ENCODE measurements around the gene DRC7.

DRC7 gene

DNA sequence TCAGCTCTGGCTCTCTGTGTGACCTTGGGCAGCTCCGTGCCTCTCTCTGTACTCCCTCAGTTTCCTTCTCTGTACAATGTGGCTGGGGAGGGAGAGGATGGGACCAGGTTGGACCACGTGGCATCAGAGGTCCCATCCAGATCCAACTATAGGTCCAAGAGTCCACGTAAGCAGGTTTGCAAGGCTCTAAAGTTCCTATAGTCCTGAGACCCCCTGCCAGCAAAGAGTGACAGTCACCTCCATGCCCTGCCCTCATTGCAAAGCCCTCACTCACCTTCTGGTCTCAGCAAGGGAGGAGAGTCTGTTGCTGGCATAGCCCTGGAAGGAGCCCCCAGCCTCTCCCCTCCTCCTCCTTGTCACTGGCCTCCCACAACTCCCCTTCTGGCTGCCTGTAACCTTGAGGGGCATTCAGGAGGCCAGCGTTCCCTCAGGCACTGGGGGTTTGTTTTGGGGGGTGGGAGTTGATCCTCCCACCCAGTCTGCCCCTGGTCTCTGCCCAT is 6.1 kb upstream of the DRC7 start:
- DNase-seq = no peak
- in situ Hi-C loops (cut with HindIII; ENCODE audit: low pct_ligation_motif_present, low pct_unique_long_range_greater_than_20kb, low sequenced_read_pairs) = no loop called here

DNA sequence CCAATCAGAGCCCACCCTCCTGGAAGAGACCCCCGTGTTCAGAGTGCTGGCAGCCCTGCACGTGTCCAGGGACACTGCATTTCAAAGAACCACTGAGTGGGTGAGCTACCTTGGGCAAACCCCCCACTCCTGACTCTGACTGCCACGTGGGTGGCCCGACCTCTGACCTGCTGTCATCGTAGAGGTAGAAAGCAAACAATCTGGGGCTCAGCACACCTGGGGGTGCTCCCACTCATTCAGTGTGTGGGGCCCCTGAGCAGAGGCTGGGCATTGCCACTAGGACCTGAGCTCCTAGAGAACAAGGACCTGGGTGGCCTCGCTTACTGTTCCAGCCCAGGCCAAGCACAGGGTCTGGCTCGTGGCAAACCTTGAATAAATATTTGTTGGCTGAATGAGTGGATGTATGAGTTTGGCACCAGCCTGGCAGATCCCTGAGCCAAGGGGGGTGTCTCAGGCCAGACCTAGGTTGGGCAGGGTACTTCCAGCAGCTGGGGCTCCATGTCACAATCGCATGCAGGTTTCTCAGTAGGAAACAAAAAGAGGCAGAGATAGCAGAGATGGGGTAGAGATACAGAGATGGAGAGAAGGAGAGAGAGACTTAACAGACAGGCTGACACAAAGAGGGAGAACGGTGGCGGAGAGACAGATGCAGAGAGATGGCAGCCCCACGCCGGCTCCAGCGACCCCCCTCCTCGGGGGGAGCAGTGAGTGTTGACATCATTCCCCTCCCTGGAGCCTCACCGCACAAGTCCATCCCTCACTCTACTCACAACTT is 5.4 kb upstream of the DRC7 start:
- no peak for DNase-seq
- in situ Hi-C loops (cut with HindIII; ENCODE audit: low pct_ligation_motif_present, low pct_unique_long_range_greater_than_20kb, low sequenced_read_pairs) = no loop called here

GRCh38 chr16:57689762-57690558 is 4.6 kb upstream of the DRC7 start:
- no peak for DNase-seq
- in situ Hi-C loops (cut with HindIII; ENCODE audit: low pct_ligation_motif_present, low pct_unique_long_range_greater_than_20kb, low sequenced_read_pairs) = no loop called here

- in situ Hi-C loops (cut with HindIII; ENCODE audit: low pct_ligation_motif_present, low pct_unique_long_range_greater_than_20kb, low sequenced_read_pairs) = no loop called here
- DNase-seq = no peak
Observed at GRCh38 chr16:57690782-57691471, 3.7 kb upstream of the DRC7 start.

GRCh38 chr16:57692636-57693035 is 2.0 kb upstream of the DRC7 start:
- in situ Hi-C loops (cut with HindIII; ENCODE audit: low pct_ligation_motif_present, low pct_unique_long_range_greater_than_20kb, low sequenced_read_pairs) = no loop called here

GRCh38 chr16:57693550-57693949 is 1.1 kb upstream of the DRC7 start:
- in situ Hi-C loops (cut with HindIII; ENCODE audit: low pct_ligation_motif_present, low pct_unique_long_range_greater_than_20kb, low sequenced_read_pairs) = no loop called here
- DNase-seq = no peak

More at GRCh38 chr16:57692636-57693035, 2.0 kb upstream of the DRC7 start:
- DNase-seq = no peak

DNA sequence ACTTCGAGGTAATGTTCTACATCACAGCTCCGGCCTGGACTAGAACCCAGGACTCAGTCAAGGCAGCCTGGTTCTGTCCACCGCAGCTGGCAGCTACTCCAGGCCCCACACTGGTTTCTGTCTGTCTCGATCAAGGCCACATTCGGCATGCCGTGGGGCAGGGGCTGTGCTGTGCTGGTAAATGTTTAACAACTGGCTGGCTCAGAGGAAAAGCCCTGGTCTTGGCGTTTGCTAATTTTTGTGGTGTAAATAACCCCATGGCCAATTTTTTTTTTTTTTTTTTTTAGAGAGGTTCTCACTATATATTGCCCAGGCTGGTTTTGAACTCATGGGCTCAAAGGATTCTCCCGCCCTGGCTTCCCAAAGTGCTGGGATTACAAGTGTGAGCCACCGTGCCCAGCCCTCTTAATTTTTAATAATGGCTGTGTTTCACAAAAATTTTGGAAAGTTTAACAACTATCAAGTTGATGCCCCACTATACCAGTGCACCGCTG is 328 bp upstream of the DRC7 start:
- in situ Hi-C loops (cut with HindIII; ENCODE audit: low pct_ligation_motif_present, low pct_unique_long_range_greater_than_20kb, low sequenced_read_pairs) = no loop called here
- no peak for DNase-seq

DNA sequence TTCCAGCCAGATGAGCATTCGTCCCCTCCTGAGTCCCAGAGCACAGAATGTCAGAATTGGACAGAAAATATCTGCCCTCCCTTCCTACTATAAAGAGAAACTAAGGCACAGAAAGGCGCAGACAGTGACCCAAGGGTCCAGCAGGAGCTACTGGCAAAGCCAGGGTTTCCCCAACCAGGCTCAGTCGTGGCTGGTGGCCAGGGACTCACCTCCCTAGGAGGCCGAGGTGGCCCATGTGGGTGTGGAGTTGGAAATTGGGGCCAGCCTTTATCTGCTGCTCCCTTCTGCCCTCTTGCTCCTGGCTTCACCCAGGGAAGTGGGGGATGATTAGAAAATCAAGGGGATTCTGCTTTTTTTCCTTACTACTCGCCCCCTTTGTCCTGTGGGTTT is 1.1 kb downstream of the DRC7 start:
- DNase-seq = no peak
- in situ Hi-C loops (cut with HindIII; ENCODE audit: low pct_ligation_motif_present, low pct_unique_long_range_greater_than_20kb, low sequenced_read_pairs) = no loop called here

GRCh38 chr16:57696240-57696639 is 1.6 kb downstream of the DRC7 start:
- DNase-seq = no peak
- in situ Hi-C loops (cut with HindIII; ENCODE audit: low pct_ligation_motif_present, low pct_unique_long_range_greater_than_20kb, low sequenced_read_pairs) = no loop called here

GRCh38 chr16:57697896-57698537 is 3.4 kb downstream of the DRC7 start:
- no peak for DNase-seq
- in situ Hi-C loops (cut with HindIII; ENCODE audit: low pct_ligation_motif_present, low pct_unique_long_range_greater_than_20kb, low sequenced_read_pairs) = no loop called here

DNA sequence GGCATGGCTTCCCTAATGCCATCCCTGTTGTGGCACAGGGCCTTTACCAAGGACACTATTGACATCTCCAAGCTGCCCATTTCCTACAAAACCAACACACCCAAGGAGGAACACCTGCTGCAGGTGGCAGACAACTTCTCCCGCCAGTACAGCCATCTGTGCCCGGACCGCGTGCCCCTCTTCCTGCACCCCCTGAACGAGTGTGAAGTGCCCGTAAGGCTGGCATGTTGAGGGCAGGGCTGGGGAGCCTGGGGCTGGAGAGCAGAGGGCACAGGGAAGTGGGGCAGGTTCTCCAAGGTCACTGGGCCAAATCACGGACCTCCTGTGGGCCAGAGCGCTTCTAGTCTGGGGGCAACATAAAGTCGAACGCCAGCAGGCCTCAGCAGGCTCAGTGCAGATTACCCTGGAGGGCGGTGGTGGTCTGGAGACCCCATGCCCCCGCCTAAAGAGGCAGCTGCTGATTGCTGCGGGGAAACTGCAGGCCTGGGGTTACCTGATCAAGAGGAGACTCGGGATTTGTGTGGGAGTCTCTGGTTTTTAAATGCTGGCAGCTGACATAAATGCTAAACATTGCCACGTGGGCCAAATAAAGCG is 4.3 kb downstream of the DRC7 start:
- in situ Hi-C loops (cut with HindIII; ENCODE audit: low pct_ligation_motif_present, low pct_unique_long_range_greater_than_20kb, low sequenced_read_pairs) = no loop called here
- no peak for DNase-seq

GRCh38 chr16:57699481-57699880 is 4.9 kb downstream of the DRC7 start:
- in situ Hi-C loops (cut with HindIII; ENCODE audit: low pct_ligation_motif_present, low pct_unique_long_range_greater_than_20kb, low sequenced_read_pairs) = no loop called here
- DNase-seq = no peak

GRCh38 chr16:57699899-57700298 is 5.3 kb downstream of the DRC7 start:
- no peak for DNase-seq
- in situ Hi-C loops (cut with HindIII; ENCODE audit: low pct_ligation_motif_present, low pct_unique_long_range_greater_than_20kb, low sequenced_read_pairs) = no loop called here

- no peak for DNase-seq
Observed at GRCh38 chr16:57700781-57701551, 6.4 kb downstream of the DRC7 start.

DNA sequence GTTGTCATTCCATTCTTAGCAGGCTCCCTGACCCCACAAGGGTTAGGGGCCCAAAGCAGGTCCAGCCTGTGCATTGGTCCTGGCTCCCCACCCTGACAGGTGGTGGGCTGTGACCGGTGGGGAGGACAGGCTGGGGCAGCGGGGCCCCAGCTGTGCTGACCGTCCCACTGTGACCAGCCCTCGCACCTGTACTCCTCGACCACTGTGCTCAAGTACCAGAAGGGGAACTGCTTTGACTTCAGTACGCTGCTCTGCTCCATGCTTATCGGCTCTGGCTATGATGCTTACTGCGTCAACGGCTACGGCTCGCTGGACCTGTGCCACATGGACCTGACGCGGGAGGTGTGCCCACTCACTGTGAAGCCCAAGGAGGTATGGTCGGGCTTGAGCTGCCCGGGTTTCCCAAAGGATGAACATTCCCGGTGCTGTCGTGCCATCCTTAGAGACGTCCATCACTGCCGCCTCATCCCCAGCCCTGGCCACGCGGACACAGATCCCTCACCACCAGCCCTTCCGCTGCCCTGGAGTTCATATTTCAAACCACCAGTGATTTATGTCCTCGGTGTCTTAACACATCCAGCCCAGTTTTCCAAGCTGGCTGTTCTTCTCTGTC is 7.3 kb downstream of the DRC7 start:
- no peak for DNase-seq
- in situ Hi-C loops (cut with HindIII; ENCODE audit: low pct_ligation_motif_present, low pct_unique_long_range_greater_than_20kb, low sequenced_read_pairs) = no loop called here

More at GRCh38 chr16:57700781-57701551, 6.4 kb downstream of the DRC7 start:
- in situ Hi-C loops (cut with HindIII; ENCODE audit: low pct_ligation_motif_present, low pct_unique_long_range_greater_than_20kb, low sequenced_read_pairs) = no loop called here

- in situ Hi-C loops (cut with HindIII; ENCODE audit: low pct_ligation_motif_present, low pct_unique_long_range_greater_than_20kb, low sequenced_read_pairs) = no loop called here
- no peak for DNase-seq
Observed at GRCh38 chr16:57703416-57704010, 8.9 kb downstream of the DRC7 start.
